Liver (tissue), 3 donors: ENCODE measurements around the gene CRADD.

Experiments
- CTCF ChIP-seq: fragments of 150-350 bp; IDR thresholded peaks from 2 replicates; pipeline ENCODE4 v1.5.1; 2017; ENCODE audit warnings: improper control_type of control experiment, low read depth, low read length; ENCODE audit not compliant: missing input control
- RXRA ChIP-seq, 2 donors: IDR thresholded peaks; 2 replicates each; pipeline ENCODE4 v1.6.1; 2017 to 2018; ENCODE audit warnings: antibody characterized with exemption in 2 of 2, mild to moderate bottlenecking in 1 of 2
- donor health status: healthy.
- donor health status: healthy.

- no peak for TF ChIP-seq RXRA (IDR thresholded peaks at IDR 0.05)
- no peak for TF ChIP-seq CTCF
Observed at GRCh38 chr12:93698307-93699092, 21.3 kb downstream of the CRADD start.
